ENCODE results near the gene MAFG.

Gene MAFG

DNA sequence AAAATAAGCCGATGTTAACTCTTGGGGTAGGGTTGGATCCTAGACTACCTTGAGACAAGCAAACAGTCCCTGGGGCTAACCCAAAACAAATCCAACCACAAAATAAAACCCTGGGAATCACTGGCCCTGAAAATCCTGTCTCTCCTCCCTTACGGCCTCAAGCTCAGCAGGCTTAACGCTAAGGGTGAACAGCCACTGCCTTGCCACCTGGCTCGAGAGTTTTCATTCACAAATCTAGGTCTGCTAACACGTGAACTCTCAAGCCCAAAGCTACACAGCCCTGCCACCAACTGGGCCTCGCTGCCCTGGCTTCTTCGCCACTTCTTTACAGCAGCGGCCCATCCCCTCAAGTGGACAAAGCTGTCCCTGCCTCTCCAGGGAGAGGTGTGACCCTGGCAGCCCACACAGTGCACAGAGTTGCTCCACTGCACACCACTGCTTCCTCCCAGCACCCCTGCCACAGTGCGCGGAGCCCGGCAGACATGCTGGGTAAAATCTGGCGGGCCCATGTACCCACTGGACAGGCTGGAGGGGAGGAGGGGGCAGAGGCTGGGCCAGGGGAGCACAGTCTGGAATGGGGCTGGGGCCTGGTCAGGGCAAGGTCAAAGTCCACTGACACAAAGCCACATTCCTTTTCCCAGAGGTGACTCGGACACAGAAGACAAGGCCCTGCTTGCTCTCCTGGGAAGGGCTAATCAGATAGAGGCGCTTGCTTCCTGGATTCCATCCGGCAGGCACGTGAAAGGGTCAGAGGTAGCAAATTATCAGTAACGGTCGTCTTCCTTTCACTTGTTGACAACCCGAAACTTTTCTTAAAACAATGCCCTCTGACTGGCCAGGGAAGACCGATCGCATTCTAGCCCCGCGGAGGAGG is 17.3 kb downstream of the MAFG start:
- DNase-seq (ENCODE audit: low read depth), result peak; percentile 19

DNA sequence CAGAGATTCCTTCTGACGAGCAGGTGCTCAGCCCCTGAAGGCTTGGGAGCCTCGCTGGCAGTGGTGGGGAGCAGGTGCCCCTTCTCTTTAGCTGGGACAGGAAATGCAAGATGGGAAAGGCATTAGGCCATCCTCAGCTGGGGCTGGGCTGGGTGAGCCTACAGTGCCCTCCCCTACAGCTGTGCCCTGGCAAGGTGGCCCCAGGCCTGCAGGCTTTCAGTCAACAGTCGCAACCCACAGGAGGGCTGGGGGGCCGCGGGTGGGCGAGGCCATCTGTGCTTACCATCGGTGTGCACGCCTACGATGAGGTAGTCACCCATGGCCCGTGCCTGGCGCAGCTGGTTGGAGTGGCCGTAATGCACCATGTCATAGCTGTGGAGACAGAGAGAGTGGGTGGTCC is 18.3 kb downstream of the MAFG start:
- DNase-seq (ENCODE audit: low read depth), result no peak

DNA sequence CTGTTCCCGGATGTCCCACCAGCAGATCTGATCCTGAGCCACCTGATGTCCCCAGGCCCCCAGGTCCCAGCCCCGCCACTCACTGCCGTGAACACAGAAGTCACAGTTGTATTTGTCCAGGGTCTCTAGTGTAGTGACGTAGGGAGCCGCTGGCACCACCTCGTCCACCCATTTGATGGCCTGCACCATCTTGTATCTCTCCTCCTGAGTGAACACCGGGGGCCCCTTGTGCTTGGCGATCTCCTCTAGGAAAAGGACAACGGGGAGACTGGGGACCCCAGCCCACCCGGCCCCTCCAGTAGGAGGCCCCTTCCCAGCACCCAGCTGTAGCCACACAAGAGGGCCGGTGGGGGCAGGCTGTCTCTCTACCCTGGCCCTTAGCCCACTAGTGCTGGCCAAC is 18.7 kb downstream of the MAFG start:
- DNase-seq (ENCODE audit: low read depth), result no peak

DNA sequence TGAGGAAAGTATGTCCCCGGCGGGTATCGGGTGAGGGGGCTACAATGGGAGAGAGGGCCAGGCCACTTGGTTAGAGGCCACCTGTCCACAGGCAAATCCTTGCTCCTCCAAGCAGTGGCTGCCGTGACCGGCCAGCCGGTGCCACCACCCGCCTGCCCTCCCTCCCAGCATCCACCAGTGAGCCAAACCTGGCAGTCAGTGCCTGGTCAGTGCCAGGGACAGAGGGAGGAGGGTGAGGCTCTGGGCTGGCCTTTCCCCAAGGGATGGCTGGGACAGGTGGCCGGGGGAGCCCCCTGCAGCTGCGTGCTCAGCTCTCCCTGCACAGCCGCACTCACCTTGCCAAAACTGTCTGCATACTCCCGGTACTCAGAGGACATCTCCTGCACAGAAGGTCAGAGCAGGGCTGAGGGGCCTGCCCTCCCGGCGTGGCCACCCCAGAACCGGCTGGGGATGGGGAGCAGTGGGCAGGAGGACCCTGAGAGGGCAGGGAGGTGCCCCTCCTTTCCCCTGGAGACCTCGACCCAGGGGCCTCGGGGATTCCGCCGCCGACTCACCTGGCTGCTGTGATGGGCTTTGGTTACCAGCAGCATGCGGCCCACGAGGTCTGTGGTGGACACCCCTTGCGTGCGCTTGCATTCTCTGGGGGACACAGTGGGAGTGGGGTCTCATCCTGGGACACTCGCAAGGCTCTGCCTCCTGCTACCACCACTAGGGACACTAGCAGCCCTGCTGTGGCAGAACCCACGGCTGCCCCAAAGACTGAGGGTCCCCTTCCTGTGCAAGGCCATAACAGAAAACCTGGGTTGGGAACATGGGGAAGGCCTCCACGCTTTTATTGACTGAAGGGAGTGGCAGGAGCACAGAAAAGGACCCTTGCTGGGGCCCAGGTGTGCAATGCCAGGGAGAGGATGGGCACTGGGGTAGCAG is 20.1 kb downstream of the MAFG start:
- DNase-seq (ENCODE audit: low read depth), result no peak

DNA sequence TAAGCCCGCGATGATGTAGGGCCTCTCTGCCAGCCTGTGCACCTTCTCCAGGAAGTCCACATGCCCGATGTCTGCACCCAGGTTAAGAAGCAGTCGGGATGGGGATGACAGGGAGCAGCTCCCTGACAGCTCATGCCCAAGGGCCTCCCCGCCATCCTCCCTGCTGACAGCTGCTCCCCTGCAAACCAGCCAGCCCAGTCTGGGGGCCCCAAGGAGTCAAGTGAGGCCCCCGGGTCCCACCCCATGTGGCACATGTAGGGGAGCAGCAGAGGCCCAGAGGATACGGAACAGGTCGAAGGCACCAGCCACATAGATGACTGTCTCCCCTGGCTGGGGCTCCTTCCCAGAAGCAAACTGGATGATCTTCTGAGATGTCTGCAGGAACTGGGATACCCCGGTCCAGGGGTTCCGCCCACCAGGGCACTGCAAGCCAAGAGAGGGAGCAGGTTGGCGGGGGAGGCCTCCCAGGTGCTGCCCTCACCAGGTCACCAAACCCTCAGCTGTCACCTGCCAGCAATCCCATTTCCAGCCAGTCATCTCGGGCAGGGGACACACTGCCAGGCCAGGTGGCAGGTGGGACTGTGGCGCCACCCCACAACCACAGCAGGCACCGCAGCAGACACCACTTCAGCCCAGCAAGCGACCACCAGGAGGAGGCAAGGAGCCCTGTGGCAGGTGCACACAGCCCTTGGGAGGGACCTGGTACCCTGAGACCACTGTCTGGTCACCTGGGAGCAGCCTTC is 20.9 kb downstream of the MAFG start:
- DNase-seq (ENCODE audit: low read depth), result no peak

DNA sequence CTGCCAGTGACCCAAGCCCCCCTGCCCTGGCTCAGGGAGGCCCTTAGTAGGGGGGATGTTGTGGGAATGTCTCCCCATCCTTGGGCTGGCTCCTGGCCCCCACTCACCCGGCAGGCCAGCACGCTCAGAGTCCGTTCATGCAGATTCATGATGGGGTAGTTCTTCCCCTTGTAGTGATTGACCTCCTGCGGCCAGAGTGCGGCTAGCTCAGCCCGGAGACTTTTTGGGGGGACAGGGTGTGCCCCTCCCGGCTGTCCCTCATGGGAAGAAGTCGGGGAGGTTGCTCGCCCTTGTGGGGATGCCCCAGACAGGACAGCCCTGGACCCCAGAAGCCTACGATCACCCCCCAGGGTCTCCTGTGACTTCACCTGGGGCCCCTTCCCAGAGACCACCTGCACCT is 21.5 kb downstream of the MAFG start:
- DNase-seq (ENCODE audit: low read depth), result no peak

DNA sequence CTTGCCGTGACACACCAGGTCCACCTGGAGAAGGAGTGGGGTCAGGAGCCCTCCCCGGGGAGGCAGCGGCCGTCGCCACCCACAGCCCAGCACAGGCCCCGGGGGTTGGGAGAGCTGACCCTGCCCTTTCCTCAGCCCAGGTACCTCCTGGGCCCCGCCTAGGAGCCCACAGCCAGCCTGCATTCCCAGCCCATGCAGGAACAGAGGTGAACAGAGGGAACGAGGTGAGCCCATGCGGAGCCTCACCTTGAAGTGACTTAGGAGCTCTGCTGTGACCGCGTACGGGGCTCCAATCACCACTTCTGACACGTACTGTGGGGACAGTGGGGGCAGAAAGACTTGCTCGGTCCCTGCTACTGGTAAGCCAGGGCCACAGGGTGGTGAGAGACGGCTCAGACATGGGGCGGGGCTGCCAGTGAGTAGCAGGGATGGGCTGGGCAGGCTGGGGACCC is 22.1 kb downstream of the MAFG start:
- DNase-seq (ENCODE audit: low read depth), result no peak

DNA sequence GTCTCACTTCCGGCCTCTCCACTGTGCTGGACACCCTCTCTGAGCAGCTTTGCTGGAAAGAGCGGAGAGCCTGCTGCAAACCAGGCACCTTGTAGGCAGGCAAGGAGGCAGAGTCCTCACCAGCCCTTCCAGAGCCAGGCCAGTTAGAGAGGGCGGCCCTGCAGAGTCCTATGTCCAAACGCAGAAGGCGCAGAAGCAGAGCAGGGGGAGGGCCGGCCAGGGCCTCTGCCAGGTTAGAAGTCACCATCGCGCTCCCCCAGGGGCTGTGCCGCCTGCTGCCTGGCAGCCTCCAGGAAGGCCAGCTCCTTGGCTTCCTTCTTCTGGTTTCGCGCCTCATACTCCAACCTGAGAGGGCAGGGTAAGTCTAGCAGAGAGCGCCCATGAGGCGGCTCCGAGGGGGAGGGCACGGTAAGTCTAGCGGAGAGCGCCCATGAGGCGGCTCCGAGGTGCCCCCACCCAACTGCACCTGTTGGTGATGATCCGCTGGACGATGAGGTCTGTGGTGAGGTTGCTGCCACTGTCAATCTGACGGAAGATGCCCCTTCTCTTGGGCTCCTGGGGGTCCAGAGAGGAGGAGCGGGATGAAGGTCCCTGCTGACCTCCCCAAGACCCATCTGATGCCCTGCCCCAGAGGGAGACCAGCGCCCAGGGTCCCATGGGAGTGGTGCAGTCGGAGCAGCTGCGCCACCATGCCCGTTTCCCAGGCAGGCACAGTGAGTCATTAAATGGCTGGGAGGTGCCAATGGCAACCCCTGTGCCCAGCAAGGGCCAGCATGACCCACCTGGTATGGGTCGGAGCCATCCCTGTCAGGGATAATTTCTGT is 22.7 kb downstream of the MAFG start:
- no peak for DNase-seq (ENCODE audit: low read depth)

DNA sequence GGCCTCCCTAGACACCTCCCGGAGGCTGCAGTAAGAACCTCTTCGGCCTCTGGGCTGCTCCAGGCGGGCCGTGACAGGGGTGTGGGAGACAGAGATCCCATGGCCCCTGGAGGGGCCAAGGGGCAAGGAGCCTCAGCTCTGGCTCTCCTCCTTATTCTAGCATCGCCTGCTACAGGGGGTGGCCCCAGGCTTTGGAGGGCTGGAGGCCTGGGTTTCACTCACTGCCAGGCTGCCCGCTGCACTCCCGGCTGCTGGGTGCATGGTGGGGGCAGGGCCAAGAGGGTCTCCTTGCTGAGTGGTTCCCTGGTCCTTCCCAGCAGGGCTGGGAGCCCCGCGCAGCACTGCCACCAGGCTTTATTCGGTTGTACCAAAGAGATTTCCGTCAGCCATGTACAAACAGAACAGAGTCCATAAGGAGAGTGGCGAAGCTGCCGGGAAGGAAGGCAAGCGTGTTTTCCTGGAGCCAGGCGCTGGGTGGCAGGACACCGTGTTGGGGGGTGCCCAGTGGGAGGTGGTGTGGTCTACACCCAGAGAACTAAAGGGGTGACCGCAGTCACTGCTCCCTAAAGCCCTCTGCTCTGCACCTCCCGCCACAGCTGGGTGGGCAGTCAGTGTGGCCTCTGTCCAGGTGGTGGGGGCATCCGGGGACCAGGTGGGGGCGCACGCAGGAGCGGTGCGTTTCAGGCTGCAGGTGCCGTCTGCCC is 23.5 kb downstream of the MAFG start:
- no peak for DNase-seq (ENCODE audit: low read depth)

DNA sequence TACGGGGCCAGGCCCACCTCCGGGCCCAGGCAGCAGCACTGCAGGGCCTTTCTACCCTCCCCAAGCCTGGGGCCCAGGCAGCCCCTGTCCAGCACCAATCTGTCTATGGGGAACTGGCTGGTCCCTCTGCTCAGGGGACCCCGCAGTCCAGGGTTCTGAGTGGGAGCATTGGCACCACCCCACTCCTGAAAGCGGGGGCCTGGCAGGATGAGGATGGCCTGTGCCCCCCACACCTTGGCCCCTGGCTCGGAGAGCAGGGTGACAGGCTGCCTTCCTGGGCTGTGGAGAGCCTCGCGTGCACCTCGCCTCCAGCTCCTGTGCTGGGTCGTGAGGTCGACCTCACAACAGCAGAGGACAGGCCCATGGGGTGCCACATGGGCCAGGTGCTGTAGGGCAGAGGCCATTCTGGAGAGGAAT is 24.1 kb downstream of the MAFG start:
- DNase-seq (ENCODE audit: low read depth), result no peak

DNA sequence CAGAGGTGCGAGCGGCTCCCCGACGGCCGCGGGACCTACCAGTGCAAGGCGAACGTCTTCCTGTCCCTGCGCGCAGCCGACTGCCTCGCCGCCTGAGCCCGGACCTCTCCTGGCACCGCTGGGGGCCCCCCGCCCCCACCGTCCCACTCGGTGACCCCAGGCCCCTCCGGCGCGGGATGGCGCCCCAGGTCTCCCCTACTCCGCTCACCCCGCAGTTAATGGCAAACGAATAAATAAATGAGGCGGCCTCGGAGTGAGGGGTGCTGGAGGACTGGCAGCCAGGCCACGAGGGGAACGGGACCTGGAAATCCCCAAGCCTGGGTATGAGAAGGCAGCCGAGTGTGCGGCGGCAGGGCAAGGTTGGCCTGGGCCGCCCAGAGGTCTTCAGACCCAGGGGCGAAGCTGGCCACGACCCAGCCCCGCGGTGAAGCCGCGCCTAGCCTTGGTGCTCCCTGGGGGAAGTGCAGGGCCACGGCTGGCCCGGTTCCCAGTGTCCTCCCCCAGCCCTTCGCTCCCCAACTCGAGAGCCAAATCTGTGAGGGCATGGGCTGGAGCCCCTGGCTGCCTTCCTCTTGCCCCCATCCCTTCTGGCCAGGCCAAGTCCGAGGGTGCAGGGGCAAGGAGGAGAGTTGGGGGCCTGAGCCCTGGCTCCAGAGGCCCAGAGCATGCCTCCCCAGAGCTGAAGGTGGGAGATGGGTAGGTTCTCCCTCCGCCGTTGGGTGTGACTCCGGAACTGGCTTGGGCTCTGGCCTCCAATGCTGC is 24.7 kb downstream of the MAFG start:
- DNase-seq (ENCODE audit: low read depth), result no peak

DNA sequence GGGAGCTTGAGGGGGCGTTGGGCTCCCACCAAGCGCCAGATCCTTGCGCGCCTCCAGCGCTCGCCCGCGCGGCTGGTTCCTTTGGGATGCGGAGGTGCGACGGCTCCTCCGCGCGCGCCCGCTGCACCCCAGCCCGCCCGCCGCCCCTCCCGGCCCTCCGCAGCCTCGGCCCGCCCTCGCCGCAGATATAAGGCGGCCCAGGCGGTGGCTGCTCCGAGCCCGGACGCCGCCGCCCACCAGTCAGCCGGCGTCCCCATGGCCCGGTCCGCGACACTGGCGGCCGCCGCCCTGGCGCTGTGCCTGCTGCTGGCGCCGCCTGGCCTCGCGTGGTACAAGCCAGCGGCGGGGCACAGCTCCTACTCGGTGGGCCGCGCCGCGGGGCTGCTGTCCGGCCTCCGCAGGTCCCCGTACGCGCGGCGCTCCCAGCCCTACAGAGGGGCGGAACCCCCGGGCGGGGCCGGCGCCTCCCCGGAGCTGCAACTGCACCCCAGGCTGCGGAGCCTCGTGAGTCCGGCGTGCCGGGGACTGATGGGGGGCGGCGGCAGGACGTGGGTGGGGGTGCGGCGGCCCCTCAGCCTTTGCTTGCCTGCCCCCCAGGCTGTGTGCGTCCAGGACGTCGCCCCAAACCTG is 25.4 kb downstream of the MAFG start, which contains the start of gene NPB:
TSS of gene NPB (plus strand) at position 216 of the 630 bp plus-strand sequence. CDS start at position 256, 40 bp downstream.
- no peak for DNase-seq (ENCODE audit: low read depth)

DNA sequence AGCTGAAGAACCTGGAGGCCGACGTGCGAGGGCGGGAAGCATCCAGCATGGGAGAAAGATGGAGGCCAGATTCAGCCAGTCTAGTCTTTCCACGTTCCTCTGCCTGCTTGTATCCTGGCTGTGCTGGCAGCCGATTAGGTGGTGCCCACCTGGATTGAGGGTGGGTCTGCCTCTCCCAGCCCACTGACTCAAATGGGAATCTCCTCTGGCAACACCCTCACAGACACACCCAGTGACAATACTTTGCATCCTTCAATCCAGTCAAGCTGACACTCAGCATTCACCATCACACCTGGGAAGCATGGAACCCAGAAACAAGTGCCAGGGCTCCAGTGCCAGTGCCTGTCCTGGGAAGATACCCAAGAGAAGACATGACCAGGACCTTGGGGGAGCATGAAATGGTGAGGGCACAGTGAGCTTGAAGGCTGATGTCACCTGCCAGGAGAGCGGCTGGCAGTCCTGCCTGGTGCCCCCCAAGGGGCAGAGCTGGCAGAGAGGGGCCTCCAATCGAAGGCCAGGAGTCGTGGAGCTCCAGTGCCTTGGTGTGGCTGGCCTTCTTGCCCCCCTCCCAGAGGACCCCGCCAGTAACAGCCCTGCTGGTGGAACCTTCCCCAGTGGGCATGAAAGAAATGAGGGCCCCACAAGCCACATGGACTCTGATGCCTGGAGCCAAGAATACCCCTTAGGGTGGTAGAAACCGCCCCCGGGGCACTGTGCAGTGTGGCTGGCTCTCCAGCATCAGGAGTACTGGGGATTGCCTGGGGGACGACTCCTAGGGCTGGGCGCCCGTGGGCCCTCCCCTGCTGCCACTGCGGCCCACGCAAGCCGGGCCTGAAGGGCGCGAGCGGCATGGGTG is 26.1 kb downstream of the MAFG start:
- no peak for DNase-seq (ENCODE audit: low read depth)

DNA sequence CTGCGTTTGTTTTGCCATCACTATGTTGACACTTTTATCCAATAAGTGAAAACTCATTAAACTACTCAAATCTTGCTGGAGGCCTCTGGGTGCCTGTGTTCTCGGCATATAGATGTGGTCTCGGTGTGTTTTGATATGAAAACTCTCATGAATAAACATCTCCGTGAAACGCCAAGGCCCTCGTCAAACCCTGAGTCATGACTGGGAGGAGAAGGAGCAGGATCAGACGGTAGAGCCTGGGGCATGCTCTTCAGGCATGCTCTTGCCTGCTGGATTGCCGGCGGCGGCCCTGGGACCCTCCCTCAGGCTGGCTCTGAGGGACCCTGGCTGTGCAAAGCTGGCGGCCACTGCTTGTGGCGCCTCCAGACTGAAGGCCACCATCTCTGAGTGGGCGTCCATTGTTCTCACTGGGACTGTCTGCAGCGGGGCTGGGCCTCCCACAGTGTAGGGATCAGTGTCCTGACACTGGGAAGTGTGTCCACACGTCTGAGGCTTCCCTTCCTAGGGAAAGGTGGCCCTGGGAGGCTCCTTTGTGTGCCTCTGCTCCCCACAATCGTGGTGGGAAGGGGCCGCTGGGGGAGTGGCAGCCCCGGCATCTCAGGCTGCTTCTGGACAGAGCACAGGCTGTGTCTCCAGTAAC is 27.2 kb downstream of the MAFG start:
- no peak for DNase-seq (ENCODE audit: low read depth)

DNA sequence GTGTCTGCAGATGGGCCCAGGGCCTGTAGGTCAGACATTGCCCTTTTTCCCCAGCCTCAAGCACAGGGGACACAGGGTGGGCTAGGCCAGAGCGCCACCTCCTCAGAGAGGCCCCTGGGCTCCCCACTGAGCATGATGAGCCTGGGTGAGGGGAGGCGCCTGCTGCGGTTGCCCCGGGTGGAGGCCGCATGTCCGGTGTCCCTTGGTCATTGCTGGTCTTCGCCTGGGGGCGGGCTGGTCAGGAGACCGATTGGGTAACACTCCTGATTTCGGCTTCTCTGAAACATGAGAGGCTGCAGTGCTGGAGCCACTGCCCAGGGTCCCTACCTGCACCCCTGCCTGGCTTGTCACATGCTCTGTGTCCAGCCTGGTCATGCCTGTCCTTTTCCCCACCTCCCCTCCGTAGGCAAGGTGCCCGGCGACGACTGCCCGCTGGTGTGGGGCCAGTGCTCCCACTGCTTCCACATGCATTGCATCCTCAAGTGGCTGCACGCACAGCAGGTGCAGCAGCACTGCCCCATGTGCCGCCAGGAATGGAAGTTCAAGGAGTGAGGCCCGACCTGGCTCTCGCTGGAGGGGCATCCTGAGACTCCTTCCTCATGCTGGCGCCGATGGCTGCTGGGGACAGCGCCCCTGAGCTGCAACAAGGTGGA is 27.9 kb downstream of the MAFG start:
- no peak for DNase-seq (ENCODE audit: low read depth)

DNA sequence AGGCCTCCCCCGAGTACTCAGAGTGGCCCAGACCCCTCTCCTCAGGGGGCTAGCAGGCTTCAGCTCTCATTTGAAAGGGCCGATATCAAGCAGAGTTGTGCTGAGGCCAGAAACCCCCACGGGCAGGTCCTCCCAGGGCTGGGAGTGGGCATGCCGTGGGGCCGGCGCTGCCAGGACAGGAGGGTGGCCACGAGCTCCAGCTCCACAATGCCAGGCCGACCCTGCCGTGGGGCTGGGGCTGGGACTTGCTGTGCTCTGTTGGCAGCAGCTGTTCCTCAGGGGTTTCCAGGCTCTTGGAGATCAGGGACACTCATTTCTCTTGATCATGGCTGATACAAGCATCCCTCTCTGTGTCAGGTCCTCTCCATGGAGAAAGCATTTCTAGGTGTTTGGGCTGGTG is 28.6 kb downstream of the MAFG start:
- no peak for DNase-seq (ENCODE audit: low read depth)
